T-helper 1 cell treated with Interleukin-12 subunit alpha and Interleukin-12 subunit beta and Interleukin-4 antibody, amounts not matched to agents 30 ng/mL and 1 ng/mL, for 36 hours (primary cell): ENCODE data around the gene PSD4. TPM values are rescaled to one million over a fixed set of nuclear protein-coding genes. Genes with fewer than 3 reads are reported as not detected.

Source experiments
- intact Hi-C: fragments of 100-400 bp; cut with micrococcal nuclease; formaldehyde crosslinking; loops from one replicate; pipeline ENCODE4 v1.15.1; 2024
- total RNA-seq: library from RNA; stranded (reverse); gene quantifications from 2 replicates; pipeline ENCODE4 v1.2.3, GENCODE V29; 2022

The PSD4 gene
- total RNA-seq, 1 donor from 2014 or later: 334 TPM

DNA sequence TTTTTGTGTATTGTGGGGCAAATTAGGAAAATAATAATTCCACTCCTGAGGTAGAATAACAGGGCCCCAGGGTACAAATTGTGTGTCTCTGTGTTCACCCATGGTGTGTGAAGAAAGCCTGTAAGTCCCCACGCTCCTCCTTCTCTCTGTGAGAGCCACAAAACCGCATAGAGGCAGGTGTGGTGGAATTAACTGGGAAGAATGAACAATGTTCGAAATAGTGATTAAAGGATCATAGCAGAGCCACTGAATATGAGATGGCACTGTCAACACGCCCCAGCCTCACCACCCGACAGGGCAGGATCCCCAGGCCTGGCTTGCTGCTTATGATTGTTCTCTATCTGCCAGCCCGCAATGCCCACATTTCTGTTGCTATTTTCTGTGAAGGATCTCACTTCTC is 32.3 kb upstream of the PSD4 start:
- intact Hi-C loops: no loop called here

DNA sequence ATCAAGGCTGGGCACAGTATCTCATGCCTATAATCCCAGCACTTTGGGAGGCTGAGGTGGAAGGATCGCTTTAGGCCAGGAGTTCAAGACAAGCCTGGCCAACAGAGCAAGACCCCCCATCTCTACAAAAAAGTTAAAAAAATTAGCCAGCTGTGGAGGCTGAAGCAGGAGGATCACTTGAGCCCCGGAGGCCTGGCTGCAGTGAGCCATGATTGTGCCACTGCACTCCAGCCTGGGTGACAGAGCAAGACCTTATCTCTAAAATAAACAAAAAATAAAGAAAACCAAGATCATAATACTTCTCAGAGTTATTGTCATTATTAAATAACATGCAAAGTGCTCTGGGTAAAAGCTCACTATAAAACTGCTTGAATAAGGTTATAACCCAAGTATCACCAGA is 31.5 kb upstream of the PSD4 start:
- intact Hi-C loops: no loop called here

DNA sequence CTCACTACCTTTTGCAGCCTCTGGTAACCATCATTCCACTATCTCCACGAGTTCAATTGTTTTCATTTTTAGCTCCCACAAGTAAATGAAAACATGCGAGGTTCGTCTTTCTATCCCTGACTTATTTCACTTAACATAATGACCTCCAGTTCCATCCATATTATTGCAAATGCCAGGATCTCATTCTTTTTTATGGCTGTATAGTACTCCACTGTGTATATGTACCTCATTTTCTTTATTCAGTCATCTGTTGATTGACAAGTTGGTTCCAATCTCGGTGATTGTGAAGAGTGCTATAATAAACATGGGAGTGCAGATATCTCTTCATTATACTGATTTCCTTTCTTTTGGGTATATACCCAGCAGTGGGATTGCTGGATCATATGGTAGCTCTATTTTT is 29.5 kb upstream of the PSD4 start:
- intact Hi-C loops: no loop called here

DNA sequence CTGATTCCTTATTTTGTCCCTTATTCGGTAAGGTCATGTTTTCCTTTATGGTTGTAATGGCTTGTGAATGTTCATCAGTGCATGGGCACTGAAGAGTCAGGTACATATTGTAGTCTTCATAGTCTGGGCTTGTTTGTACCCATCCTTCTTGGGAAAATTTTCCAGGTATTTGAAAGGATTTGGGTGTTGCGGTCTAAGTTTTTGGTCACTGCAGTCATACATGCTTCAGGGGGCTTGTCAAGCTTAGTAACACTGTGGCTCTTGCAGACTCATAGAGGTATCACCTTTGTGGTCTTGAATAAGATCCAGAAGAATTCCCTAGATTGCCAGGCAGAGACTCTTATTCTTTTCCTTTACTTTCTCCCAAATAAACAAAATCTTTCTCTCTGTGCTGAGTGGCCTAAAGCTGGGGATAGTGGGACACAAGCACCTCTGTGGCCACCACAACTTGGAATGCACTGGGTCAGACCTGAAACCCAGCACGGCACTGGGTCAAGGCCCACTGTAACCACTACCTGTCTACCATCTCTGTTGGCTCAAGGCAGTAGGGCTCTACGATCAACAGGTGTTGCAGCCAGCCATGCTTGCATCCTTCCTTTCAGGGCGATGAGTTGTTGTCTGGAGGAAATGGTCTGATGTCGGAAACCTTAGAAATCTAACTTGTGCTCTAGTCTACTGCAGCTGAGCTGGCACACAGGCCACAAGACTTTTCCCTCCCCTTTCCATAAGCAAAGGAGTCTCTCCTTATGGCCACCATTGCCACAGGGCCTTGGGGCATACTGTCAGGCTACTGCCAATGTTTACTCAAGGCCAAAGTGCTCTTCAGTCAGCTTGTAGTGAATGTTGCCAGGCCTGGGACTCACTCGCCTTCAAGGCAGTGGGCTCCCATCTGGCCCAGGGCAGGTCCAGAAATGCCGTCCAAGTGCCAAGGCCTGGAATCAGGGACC is 24.9 kb upstream of the PSD4 start:
- intact Hi-C loops: no loop called here

DNA sequence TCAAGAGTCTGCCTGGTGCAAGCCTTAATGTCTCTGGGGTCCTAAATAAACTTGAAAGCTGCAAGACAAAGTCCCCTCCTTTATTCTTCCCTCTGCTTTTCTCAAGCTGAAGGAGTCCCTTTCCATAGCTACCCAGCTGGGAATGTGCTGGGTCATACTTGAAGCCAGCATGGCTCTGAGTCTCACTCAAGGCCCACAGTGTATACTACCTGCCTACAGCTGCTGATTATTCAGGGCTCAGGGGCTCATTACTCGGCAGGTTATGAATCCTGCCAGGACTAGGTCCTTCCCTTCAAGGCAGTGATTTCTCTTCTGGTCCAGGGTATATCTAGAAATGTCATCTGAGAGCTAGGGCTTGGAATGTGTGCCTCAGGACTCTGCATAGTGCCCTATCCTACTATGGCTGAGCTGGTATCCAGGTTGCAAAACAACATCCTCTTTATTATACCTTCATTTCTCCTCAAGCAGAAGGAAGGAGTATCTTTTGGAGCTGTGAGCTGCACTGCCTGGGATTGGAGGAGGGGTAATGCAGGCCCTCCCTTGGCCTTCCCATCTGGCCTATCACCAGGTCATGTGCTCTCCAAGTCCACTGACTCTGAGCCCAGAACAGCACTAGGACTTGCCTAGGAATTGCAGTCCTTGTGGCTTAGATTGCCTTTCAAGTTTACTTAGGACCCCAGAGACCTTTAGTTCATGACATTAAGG is 24.1 kb upstream of the PSD4 start:
- intact Hi-C loops: no loop called here

DNA sequence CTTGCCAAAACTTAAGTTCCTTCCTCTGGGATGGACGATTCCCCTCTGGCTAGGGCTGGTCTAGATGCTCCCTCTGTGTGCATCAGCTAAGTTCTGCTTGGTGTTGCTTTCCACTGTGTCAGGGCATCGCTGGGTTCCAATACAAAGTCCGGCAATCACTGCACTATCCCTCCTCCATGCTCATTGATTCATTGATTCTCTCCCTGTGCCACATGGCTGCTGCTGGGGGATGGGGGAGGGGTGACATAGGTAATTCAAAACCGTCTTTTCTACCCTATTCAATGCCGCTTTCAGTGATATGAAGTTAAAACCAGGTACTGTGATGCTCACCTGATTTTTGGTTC is 23.5 kb upstream of the PSD4 start:
- intact Hi-C loops: no loop called here

DNA sequence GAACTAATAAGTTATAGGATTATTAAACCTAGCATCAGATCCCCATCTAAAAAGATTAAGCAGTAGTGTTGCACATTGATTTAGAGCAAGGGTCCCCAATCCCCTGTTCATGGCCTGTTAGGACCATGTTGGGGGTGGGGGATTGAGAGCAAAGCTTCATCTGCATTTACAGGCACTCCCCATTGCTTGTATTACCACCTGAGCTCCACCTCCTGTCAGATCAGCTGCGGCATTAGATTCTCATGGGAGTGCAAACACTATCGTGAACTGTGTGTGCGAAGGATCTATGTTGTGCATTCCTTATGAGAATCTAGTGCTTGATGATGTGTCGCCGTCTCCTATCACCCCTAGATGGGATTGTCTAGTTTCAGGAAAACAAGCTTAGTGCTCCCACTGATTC is 18.4 kb upstream of the PSD4 start:
- intact Hi-C loops: loop anchor here (5.0 kb wide), 1 partner anchor 42 kb away; no protein-coding TSS in a partner anchor

DNA sequence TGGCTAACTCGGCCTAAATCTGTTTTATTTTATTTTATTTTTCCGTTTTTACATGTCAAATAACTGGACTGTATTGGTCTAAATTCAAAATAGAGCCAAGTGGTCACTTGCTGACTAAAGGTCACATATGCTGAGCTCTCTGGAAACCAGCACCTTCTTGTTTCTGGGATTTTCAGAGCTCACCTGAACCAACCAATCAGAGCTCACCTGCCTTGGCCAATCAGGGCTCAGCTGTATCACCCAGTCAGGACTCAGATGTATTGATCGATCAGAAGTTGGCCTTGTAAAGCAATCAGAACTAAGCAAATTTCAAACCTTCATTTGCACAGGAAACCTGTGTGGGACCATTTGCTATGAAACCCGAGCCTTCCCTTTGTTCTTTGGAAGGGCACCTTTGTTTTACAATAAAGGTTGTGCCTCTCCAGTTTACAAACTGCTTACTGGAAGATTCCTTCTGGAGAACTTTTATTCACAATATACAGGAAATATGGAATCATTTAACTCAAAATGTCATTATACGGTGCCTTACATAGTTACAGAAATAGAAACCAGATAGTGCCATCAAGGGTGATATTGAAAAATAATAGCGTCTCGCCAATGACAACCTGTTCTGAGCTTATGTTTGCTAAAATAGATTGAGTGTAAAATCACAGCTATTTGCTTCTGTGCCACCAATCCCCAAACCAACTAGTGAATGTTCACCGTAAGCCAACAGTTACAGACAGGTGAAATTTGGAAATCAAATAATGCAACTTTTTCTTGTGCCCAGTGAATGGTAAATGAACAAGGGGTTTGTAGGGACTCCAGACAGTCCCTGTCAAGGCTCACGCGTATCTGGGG is 17.3 kb upstream of the PSD4 start:
- intact Hi-C loops: loop anchor here (1.0 to 5.0 kb wide), 3 partner anchors 17 to 41 kb away; partner anchors contain the start of gene PSD4

DNA sequence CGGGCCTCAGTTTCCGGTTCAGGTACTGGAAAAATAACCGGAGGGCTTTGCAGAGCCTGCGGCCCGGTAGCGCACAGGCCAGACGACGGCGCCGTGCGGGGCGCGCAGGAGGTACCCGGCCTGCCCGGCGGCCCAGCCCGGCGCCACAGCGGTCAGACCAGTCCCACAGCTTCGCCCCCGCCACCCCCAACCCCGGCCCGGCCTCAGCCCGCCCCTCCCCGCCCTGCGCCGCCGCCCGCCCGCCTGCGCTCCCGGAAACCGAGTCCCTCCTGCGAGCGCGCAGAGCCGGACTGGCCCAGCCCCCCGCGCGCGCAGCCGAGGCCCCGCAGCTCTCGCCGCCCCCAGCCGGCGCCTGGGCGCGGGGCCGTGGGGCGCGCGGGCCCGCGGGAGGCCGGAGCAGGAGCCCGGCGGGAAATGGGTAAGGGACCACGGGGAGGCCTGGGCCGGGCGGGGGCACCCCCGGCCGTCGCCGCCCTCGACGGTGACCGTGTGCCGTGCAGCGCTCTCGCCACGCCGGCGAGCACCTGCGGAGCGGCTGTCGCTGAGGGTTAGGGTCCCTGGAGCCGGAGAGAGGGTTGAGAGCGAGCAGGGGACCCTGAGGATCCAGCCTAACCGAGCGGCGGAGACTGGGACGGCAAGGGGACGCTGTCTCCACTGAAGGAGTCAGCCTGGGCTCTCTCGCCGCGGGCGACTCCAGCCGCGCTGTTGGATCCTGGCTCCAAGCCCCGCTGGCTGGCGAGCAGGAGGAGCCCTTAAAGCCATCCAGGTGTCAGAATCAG is 16.5 kb upstream of the PSD4 start:
- intact Hi-C loops: loop anchor here (1.0 to 5.0 kb wide), 2 partner anchors 16 to 40 kb away; partner anchors contain the start of gene PSD4

DNA sequence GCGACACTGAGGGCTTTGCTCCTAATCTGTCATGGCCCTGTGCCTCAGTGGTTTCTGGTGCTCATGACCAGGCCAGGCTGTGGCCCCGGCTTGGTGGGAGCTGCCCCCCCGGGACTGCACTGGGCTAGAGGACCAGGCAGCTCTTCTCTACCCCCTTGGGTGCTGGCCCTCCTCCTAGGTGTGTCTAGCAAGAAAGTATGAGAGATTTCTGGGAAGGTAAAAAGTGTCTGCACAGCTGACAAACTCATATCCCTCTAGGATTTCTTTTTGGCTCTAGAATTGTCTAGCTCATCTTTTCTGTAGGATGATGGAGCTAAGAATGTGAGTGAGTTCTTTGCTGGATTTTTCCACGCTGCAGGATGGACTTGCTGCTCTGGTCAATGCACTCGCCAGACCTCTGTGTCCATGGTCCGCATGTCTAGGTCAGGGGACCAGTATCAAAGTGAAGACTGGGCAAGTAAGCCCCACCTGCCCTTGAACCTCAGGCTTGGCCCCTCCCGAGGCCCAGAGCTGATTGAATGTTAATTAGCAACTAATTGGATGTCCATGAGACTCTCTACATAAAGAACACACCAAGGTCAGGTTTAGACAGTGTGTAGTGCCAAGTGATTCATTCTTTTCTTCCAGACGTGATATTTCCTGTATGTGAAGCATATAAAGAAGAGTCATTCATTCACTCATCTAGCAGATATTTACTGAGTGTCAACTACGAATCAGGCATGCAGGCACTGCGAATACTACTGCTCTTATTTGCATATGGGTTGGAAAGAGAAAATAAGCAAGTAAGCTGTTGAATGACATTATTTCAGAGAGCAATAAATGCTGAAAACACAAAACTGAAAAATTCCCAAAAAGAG is 15.6 kb upstream of the PSD4 start:
- intact Hi-C loops: loop anchor here (1.0 to 5.0 kb wide), 3 partner anchors 9 to 39 kb away; partner anchors contain the start of gene PSD4

DNA sequence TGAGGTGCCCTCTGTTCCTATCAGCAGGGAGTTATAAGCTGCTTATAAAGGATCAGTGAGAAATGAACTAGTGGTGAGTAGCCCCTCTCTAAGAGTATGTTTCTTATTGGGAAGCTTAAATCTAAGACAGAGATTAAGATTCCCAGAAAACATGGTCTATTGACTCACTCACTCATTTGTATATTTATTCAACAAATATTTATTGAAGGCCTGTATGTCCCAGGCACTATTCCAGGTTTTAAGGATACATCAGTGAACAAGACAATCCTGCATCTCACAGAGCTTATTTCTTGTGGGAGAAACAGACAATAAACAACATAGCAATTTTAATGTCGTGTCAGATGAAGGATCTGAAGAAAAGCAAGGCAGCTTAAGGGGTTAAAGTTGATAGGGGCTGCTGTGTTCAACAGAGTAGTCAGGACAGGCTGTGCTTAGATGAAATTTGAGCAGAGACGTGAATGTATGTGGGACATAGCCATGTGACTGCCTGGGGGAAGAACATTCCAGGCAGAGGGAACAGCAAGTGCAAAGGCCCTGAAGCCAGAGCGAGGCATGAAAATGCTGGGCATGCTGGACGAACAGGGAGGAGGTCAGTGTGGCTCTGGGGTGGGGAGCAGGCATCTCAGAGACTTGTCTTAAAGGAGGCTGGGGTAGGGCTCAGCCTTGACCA is 14.8 kb upstream of the PSD4 start:
- intact Hi-C loops: loop anchor here (1.0 to 5.0 kb wide), 2 partner anchors 8 to 38 kb away; no protein-coding TSS in a partner anchor

DNA sequence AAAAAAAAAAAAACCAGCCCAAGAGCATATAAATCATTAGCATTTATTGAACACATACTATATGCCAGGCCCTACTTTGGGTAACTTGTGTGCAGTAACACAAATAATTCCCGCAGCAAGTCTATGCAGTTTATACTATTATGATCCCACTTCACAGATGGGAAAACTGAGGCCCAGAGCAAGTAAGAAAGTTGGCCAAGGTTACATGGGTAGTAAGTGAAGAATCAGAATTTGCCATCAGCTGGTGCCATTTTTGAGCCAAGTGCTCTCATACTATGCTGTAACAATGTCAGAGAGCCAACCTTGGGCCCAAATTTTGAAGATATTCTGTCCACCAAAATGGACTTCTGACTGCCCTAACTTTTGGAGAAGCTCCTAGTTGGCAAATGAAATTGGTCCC is 13.5 kb upstream of the PSD4 start:
- intact Hi-C loops: no loop called here

DNA sequence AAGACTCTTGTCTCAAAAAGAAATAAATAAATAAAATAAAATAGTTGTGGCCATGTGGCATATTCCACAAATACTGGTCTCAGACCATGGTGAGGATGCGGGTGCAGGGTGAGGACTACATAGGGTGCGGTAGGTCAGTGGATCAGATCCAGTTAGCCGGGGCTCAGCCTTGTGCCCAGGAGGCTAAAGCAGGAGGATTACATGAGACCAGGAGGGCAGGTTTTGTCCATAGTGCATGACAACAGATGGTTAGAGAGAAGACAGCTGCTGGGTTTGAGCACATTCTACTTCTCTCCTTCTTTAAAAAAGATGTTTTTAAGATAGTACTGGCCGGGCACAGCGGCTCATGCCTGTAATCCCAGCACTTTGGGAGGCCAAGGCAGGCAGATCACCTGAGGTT is 12.8 kb upstream of the PSD4 start:
- intact Hi-C loops: no loop called here

DNA sequence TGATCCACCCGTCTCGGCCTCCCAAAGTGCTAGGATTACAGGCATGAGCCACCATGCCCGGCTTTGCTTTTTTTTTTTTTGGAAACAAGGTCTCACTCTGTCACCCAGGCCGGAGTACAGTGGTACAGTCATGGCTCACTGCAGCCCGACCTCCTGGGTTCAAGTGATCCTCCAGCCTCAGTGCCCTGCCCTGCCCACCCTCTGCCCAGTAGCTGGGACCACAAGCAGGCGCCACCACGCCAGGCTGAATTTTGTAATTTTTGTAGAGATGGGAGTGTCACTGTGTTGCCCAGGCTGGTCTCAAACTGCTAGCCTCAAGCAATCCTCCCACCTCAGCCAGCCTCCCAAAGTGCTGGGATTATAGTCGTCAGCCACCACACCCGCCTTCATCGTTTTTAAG is 11.6 kb upstream of the PSD4 start:
- intact Hi-C loops: no loop called here

DNA sequence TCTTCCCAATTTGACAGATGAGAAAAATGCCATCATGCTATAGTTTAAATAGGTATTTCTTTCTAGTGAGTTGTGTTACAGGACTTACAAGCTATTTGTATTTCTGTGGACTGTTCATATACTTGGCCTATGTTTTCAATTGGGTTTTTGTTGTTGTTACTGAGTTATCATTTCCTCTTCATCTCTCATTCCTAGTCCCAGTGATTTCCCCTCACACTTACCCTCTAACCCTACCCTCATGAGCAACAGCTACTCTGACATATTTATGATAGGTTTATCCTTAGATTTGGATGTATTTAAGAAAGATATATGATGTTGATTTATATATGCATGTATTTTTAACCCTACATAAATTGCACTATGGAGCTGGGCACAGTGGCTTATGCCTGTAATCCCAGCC is 10.9 kb upstream of the PSD4 start:
- intact Hi-C loops: no loop called here

DNA sequence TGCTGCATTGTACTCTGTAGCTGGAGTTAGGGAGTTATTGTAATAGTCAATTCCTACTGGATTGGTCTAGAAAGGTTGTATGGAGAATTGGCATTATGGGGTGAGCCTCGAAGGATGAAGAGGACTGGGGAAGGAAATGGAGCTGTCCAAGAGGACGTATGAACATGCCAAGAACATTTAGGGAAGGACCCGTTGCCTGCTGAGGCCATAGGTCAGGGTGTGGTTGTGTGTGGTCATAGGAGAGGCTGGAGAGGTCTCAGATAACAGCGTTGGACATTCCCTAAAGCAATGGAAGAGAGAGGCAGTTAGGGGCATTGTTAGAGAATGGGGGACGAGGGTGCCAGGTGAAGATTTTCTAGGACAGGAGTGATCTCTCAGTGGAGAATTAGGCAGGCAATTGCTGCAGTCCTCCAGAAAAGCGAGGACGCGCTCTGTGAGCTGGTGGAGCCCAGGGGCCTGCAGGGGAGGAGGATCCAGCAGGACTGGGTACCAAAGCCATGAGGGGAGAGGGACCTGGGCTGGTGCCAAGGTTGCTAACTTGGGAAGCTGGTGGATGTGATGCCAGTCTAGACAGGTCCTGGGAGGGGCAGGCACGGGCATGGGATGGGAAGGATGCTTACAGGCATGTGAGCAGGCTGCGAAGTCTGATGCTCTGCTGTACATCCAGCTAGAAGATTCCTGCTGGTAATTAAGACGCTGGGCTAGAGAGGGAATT is 9.4 kb upstream of the PSD4 start:
- intact Hi-C loops: no loop called here

DNA sequence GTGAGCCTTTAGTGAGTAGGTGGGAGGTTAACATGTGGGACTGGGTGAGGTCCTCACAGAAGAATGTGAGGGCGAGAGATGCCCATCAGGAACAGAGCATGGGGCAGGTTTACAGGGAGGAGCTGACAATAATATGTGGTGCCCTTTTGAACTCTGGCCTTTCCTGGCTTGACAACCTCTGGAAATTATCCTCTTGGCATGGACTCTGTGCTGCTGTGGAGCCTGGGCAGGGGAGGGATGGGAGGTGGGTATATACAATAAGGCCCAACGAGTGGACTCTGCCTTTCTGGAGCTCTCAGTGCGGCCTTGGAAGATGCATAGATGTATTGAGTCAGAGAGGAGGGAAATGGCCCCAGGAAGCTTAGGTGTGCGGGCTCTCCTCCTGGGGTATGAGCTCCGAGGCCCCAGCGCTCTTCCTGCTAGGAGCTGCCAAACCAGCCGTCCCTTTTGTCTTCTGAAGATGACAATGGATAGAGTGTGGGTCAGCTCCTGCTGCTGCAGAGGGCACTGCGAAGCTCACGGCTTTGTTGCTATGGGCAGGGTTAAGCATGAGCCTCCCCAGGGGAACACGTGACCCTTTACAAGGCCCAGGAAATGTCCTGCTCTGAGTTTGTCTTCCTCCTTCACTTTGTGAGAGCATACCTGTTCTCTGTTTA is 8.7 kb upstream of the PSD4 start:
- intact Hi-C loops: loop anchor here (5.0 kb wide), 1 partner anchor 403 kb away; the partner anchor contains the start of gene CKAP2L

DNA sequence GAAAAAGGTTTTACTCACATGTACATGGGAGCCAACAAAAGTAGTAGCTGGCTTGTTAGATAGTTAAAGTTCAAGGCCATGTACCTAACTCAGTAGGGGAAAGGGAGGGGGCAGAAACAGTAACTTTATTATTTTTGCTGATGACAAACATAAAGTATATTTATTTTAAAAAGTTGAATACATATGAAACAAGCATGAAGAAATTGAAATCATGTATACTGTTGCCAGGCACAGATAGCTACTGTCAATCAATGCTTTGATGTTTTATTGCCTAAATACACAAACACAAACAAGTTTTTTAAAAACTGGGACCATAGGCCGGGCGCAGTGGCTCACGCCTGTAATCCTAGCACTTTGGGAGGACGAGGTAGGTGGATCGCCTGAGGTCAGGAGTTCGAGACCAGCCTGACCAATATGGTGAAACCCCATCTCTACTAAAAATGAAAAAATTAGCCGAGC is 7.6 kb upstream of the PSD4 start:
- intact Hi-C loops: loop anchor here (5.0 kb wide), 1 partner anchor 404 kb away; the partner anchor contains the start of gene CKAP2L
